ENCODE data around the gene AKR1C2. TPM values are rescaled to one million over a fixed set of nuclear protein-coding genes. Genes with fewer than 3 reads are reported as not detected.
"Not testable (repeated sequence)": the region's sequence is repeated elsewhere in the genome, so short reads cannot be mapped to it uniquely, and the experiment has no call there.

Gene AKR1C2
- total and polyA plus RNA-seq, 2 experiments from 2014 or later = 51.0 to 51.7 TPM

GRCh38 chr10:4980793-4981192 is 22.9 kb downstream of the AKR1C2 start:
- no peaks in the 10 kb centered on the region for H3K36me3 ChIP-seq (replicated peaks; ENCODE audit: insufficient read depth, low read depth)
- no peaks in the 10 kb centered on the region for H3K9me2 ChIP-seq (replicated peaks; ENCODE audit: insufficient read depth)
- TF ChIP-seq EZH2phosphoT487 (IDR thresholded peaks at IDR 0.05; ENCODE audit: low read depth, severe bottlenecking, unreplicated experiment) (no peak), EZH2 (IDR thresholded peaks at IDR 0.05; ENCODE audit: borderline replicate concordance) (no peak), CTCF (IDR thresholded peaks at IDR 0.05; ENCODE audit: poor library complexity) (no peak)
- H4K20me1 ChIP-seq (ENCODE audit: insufficient read depth, poor library complexity, severe bottlenecking) = no peaks in the 10 kb centered on the region
- peak overlapping the region; percentile 89 for H3K27ac ChIP-seq
- H3K4me3 ChIP-seq = no peak overlapping the region
- no peaks in the 10 kb centered on the region for H3K79me2 ChIP-seq
- 91% methylated on average over 2 of the region's 2 CpGs for WGBS (ENCODE audit: low lambda C conversion rate, missing lambda C conversion rate)
- H3K4me1 ChIP-seq (ENCODE audit: insufficient read depth) = peaks cover 14% of the 10 kb centered on the region
- no peak overlapping the region for H2AFZ ChIP-seq
- H3K27me3 ChIP-seq = no peaks in the 10 kb centered on the region
- no peak for DNase-seq (ENCODE audit: low spot score)
- no peak overlapping the region for H3K4me2 ChIP-seq
- H3K9me3 ChIP-seq (ENCODE audit: low read depth) = no peaks in the 10 kb centered on the region

DNA sequence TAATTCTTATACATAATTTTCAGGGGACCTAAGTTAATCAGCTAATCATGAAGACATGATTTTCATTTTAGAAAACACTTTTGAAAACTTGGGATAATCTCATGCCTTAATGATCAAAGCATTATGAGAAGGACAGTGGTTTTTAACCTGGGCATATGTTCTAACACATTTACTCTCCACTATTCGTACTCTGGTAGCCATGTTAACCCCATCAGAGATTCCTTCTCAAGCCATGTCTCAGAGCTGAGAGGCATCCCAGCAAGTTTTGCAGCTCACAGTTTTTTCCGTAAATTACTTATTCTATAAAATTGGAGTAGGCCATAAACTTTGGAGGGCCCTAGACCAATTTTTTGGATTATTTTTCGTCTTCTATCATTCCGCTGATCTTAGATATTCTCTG is 24.8 kb downstream of the AKR1C2 start:
- Histone ChIP-seq H3K4me2 (no peak overlapping the region), H3K36me3 (replicated peaks; ENCODE audit: insufficient read depth, low read depth) (no peaks in the 10 kb centered on the region), H4K20me1 (ENCODE audit: insufficient read depth, poor library complexity, severe bottlenecking) (no peaks in the 10 kb centered on the region), H3K4me3 (no peak overlapping the region), H3K9me2 (replicated peaks; ENCODE audit: insufficient read depth) (no peaks in the 10 kb centered on the region), H3K27ac (no peak overlapping the region), H3K4me1 (ENCODE audit: insufficient read depth) (peaks cover 14% of the 10 kb centered on the region), H3K27me3 (no peaks in the 10 kb centered on the region), H2AFZ (no peak overlapping the region), H3K79me2 (no peaks in the 10 kb centered on the region), H3K9me3 (ENCODE audit: low read depth) (no peaks in the 10 kb centered on the region)
- no peak for TF ChIP-seq CTCF (IDR thresholded peaks at IDR 0.05; ENCODE audit: poor library complexity)
- 93% methylated on average over 4 of the region's 4 CpGs for WGBS (ENCODE audit: low lambda C conversion rate, missing lambda C conversion rate)
- no peak for DNase-seq (ENCODE audit: low spot score)

DNA sequence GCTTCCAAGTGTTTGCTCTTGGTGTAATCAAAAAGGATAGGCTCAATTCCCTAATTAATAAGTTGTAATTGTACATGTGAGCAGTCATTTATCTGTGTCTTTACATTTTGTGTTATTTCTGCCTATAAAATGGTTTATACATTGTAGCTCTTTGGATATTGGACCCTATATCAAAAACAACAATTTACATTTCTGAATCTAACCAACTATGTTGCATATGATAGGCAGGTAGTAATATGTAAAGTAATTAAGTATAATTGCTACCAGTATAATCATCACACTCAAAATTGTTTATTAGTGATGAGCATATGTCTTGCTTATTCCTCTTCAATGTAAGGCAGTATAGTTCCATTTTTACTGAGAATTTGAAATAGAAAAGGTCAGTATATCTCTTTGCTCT is 26.6 kb downstream of the AKR1C2 start:
- Histone ChIP-seq H3K4me3 (no peak overlapping the region), H3K9me3 (ENCODE audit: low read depth) (no peaks in the 10 kb centered on the region), H3K79me2 (no peaks in the 10 kb centered on the region), H3K27ac (no peak overlapping the region), H3K9me2 (replicated peaks; ENCODE audit: insufficient read depth) (no peaks in the 10 kb centered on the region), H3K27me3 (no peaks in the 10 kb centered on the region), H3K4me2 (no peak overlapping the region), H2AFZ (no peak overlapping the region), H4K20me1 (ENCODE audit: insufficient read depth, poor library complexity, severe bottlenecking) (no peaks in the 10 kb centered on the region), H3K36me3 (replicated peaks; ENCODE audit: insufficient read depth, low read depth) (no peaks in the 10 kb centered on the region), H3K4me1 (ENCODE audit: insufficient read depth) (peaks cover 10% of the 10 kb centered on the region)
- DNase-seq (ENCODE audit: low spot score) = no peak
- no peak for TF ChIP-seq EZH2 (IDR thresholded peaks at IDR 0.05; ENCODE audit: borderline replicate concordance)
- TF ChIP-seq EZH2phosphoT487 (IDR thresholded peaks at IDR 0.05; ENCODE audit: low read depth, severe bottlenecking, unreplicated experiment) = no peak
- no peak for TF ChIP-seq CTCF (IDR thresholded peaks at IDR 0.05; ENCODE audit: poor library complexity)

DNA sequence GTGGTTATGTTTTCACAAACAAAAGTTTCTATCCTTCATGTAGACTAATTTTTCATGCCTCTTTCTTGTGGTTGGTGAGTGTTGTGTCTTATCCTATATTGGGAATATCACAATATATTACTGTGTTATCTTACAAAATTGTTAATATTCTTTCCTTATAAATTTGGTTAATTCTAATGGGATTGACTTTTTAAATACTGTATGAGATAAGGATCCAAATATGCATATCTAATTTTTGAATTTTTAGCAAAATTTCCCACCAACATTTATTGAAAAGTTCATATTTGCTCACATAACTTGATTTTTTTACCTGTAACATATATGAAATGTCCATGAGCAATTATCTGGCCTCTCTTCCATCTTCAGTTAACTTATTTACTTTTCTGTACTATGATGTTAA is 29.3 kb downstream of the AKR1C2 start:
- H3K4me1 ChIP-seq (ENCODE audit: insufficient read depth); H4K20me1 ChIP-seq (ENCODE audit: insufficient read depth, poor library complexity, severe bottlenecking); H3K27me3 ChIP-seq; DNase-seq (ENCODE audit: low spot score); H3K4me2 ChIP-seq; H2AFZ ChIP-seq; H3K9me2 ChIP-seq (replicated peaks; ENCODE audit: insufficient read depth); H3K4me3 ChIP-seq; H3K27ac ChIP-seq; H3K79me2 ChIP-seq; H3K36me3 ChIP-seq (replicated peaks; ENCODE audit: insufficient read depth, low read depth); H3K9me3 ChIP-seq (ENCODE audit: low read depth): not testable (repeated sequence)

DNA sequence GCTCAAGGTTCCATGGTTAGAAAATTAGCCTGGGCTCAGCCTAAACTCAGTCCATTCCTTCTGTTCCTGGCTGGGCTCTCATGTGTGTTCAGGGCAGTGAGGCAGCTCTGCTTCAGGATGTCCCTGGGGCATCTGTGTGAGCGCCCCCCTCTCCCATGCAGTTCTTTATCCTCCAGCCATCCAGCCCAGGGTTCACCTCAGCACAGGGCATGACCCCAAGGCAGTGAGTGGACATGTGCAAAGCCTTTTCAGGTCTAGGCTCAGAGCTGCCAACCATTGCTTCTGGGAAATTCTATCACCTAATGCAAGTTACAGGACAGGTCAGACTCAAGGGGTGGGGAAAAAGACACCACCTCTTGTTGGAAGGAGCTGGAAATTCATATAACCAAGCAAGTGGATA is 30.4 kb downstream of the AKR1C2 start:
- H3K4me1 ChIP-seq (ENCODE audit: insufficient read depth); H3K9me2 ChIP-seq (replicated peaks; ENCODE audit: insufficient read depth); H3K4me2 ChIP-seq; H3K4me3 ChIP-seq; H3K9me3 ChIP-seq (ENCODE audit: low read depth); H4K20me1 ChIP-seq (ENCODE audit: insufficient read depth, poor library complexity, severe bottlenecking); H3K79me2 ChIP-seq; H2AFZ ChIP-seq; DNase-seq (ENCODE audit: low spot score); H3K36me3 ChIP-seq (replicated peaks; ENCODE audit: insufficient read depth, low read depth); H3K27ac ChIP-seq; H3K27me3 ChIP-seq: not testable (repeated sequence)
- 82% methylated on average over 1 of the region's 1 CpG for WGBS (ENCODE audit: low lambda C conversion rate, missing lambda C conversion rate)

DNA sequence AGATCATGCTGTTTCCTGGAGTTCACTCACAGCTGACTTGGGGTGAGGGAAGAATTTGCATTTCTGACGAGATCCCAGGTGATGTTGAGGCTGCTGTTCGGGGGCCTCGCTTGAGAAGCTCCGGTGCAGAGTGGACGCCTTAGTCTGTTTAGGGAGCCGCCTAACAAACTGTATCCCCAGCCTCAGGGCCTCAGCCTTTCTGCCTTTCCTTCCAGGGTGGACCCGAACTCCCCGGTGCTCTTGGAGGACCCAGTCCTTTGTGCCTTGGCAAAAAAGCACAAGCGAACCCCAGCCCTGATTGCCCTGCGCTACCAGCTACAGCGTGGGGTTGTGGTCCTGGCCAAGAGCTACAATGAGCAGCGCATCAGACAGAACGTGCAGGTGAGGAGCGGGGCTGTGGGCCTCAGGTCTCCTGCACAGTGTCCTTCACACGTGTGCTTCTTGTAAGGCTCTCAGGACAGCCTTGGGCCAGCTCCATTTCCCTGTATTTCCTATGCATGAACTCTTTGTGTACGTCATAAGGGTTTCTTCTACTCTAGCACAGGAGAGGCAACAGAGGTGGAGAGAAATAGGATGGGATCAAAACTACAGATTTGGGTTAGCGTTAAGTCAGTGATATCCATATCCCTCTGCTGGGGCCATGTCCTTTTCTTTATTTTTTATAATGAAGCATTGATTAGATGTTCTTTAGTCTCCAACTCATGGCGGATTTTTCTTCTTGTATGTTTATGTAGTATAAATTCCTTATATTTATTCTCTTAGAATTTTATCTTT is 31.1 kb downstream of the AKR1C2 start:
- not testable (repeated sequence) for H3K27me3 ChIP-seq; H3K79me2 ChIP-seq; H3K4me3 ChIP-seq; H4K20me1 ChIP-seq (ENCODE audit: insufficient read depth, poor library complexity, severe bottlenecking); H3K36me3 ChIP-seq (replicated peaks; ENCODE audit: insufficient read depth, low read depth); H2AFZ ChIP-seq; H3K9me2 ChIP-seq (replicated peaks; ENCODE audit: insufficient read depth); H3K27ac ChIP-seq; H3K4me2 ChIP-seq; H3K9me3 ChIP-seq (ENCODE audit: low read depth); DNase-seq (ENCODE audit: low spot score); H3K4me1 ChIP-seq (ENCODE audit: insufficient read depth)
- 92% methylated on average over 18 of the region's 18 CpGs for WGBS (ENCODE audit: low lambda C conversion rate, missing lambda C conversion rate)
